Renal cortex interstitium (tissue), 11 donors: ENCODE measurements around the gene CCDC170. TPM values are rescaled to one million over a fixed set of nuclear protein-coding genes. Genes with fewer than 3 reads are reported as not detected.
"Not testable (repeated sequence)": the region's sequence is repeated elsewhere in the genome, so short reads cannot be mapped to it uniquely, and the experiment has no call there.

Source experiments
- DNase-seq, 11 donors: peaks; one replicate each; pipeline ENCODE4 v3.0.0-alpha.2; 2013; ENCODE audit warnings: low read depth in 9 of 11, low spot score in 4 of 11; ENCODE audit errors: extremely low read depth in 1 of 11
- polyA plus RNA-seq, 3 donors: library from polyadenylated mRNA; unstranded; fragments of 120-200 nt; gene quantifications; one replicate each; pipeline ENCODE4 v1.2.1, GENCODE V29; 2013; ENCODE audit not compliant: insufficient read length in 3 of 3

Gene CCDC170
- polyA plus RNA-seq, 3 donors = 3.6 TPM

DNA sequence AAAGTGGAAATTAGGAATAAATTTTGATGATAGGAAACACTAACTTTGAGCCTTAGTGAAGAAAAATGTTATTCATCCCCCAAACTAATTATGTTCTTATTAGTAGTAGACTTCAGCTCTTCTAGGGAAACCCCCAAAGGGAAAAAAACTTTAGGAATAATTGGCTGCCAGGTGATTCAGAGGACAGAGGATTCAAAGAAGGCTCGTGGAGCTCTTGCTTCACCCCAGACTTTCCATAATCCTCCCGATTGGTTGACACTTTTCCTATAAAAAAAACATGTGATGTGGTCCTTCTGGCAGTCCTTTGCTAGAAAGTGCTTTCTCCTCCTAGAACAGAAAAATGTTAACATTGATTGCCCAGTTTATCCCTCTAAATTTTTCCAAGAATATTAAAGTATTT is 5.6 kb upstream of the CCDC170 start:
- no peak for DNase-seq

GRCh38 chr6:151490996-151491395 is 2.8 kb upstream of the CCDC170 start:
- DNase-seq = no peak

DNA sequence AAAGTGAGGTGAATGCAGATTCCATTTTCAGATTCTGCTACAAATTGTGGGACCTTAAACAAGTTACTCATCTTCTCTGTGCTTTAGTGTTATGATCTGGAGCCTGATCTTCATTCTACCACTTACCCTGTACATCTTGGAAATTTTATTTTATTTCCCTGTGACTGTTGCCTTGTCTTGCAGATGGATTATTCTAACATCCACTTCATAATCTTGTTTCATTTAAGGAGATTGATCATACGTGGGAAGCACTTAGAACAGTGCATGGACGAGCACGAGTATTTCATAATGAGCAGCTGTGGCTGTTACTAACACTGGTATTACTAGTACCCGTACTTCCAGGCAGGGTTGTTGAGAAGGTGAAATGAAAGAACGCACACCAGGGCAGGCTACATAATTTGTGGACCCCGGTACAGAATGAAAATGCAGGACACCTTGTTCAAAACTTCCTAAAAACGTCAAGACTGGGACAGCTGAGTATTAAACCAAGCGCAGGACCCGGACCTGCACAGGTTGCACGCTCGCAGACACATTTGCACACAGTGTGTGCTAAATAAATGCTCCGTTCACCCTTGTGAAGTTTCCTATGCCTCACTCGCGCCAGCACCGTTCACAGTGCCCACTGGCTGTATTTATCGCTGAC is 535 bp upstream of the CCDC170 start:
- no peak for DNase-seq

GRCh38 chr6:151494235-151494935 is 568 bp downstream of the CCDC170 start:
- DNase-seq = peak in 8 of 11 donors; percentile 33 to 65 (median 58)

GRCh38 chr6:151494936-151495320 is 1.1 kb downstream of the CCDC170 start:
- no peak for DNase-seq

DNA sequence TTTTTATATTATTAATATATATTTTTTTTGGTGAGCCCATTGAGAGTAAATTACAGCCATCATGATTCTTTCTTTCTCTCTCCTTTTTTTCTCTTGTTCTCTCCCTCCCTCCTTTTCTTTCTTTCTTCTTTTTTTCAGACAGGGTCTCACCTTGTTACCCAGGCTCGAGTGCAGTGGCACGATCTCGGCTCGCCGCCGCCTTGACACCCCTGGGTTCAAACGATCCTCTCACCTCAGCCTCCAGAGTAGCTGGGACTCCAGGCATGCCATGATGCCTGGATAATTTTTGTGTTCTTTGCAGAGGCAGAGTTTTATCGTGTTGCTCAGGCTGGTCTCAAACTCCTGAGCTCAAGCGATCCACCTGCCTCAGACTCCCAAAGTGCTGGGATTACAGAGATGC is 1.6 kb downstream of the CCDC170 start:
- DNase-seq = no peak

DNA sequence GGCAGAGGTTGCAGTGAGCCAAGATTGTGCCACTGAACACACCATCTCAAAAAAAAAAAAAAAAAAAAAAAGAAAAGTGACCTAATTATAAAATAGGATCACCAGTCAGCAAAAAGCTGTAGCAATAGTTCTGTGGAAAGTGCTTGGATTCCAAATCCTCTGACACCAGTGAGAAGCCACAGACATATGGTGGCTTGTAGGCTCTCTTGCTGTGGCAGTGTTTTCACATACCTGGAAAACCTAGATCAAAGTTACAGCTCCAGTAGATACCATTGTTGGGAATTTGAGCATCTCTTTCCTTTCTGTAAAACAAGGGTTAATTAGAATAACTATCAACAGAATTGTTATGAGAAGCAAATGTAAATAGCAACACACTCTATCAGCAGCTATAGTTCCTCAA is 4.1 kb downstream of the CCDC170 start:
- no peak for DNase-seq

DNA sequence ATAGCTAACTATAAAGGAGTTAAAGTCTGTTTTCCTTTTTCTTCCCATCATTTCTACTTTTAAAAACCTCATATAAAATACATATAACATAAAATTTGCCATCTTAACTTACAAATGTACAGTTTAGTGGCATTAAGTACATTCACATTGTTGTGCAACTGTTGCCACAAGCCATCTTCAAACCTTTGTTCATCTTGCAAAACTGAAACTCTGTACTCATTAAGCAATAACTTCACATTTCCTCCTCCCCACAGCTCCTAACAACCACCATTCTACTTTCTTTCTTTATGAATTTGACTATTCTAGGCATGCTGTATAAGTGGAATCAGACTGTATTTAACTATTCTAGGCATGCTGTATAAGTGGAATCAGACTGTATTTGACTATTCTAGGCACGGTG is 4.5 kb downstream of the CCDC170 start:
- DNase-seq = no peak

GRCh38 chr6:151499551-151499950 is 5.7 kb downstream of the CCDC170 start:
- no peak for DNase-seq

DNA sequence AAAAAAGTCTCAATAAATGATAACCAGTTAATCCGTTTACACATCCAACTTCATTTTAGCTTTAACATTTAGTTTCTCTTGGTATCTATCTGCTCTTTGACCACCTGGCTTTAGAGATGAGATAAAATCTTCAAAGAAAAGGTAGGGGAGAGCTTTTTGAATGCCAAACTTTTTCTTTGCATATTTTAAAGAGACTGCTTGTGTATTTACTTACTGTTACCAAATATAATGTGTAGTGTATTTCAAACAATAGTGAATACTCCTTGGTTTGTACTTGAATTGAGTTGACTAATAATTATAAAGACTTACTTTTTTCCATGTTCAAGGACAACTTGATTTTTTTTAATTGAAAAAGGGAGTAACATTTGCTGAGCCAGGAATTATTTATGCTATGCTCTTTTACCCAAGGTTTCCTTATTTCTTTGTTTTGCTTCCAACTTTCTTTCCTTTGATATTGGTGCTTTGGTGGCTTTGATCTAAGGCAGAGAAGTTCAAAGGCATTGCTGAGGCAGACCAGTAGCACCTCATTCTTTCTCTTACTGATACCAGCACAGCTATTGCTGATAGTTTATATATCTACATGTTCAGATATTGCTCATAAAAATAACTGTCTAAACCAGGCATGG is 7.8 kb downstream of the CCDC170 start:
- DNase-seq = no peak

GRCh38 chr6:151502499-151502898 is 8.7 kb downstream of the CCDC170 start:
- no peak for DNase-seq

DNA sequence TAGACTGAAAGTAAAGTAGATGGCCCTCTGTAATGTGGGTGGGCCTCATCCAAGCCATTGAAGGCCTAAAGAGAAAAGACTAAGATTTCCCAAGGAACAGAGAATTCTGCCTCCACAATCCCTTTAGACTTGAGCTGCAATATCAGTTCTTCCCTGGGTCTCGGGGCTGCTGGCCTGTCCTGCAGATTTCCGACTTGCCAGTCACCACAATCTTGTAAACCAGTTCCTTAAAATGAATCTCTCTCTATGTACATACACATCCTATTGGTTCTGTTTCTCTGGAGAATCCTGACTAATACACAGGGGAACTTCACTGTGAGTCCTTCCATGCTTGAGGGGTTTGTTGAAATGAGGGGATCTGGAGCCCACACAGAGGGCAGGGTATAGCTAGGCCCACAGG is 12.9 kb downstream of the CCDC170 start:
- DNase-seq = no peak

- no peak for DNase-seq
These were observed 15.2 kb downstream of the CCDC170 start for GRCh38 chr6:151509048-151509447.

- no peak for DNase-seq
These were observed 18.7 kb downstream of the CCDC170 start for GRCh38 chr6:151512481-151512880.

- DNase-seq = no peak
These were observed 20.3 kb downstream of the CCDC170 start for GRCh38 chr6:151514000-151514730.

GRCh38 chr6:151518992-151519391 is 25.2 kb downstream of the CCDC170 start:
- DNase-seq = not testable (repeated sequence)

DNA sequence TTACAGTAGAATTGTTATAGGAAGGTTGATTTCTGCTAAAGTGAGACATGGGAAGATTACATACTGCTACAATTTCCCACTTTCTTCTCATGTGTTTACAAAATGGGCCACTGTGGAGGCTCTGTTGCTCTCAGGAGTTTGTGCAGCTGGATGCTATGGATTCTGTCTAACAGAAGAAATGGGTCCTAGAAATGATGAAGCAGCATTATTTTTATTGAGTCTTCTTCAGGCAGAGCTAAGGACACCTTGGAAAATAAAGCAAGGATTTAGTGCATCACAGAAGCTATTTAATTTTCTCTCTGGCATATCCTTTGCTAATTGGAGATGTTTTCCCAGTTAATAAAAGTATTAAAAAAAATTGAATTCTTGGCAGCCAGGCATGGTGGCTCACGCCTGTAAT is 29.2 kb downstream of the CCDC170 start:
- no peak for DNase-seq

DNA sequence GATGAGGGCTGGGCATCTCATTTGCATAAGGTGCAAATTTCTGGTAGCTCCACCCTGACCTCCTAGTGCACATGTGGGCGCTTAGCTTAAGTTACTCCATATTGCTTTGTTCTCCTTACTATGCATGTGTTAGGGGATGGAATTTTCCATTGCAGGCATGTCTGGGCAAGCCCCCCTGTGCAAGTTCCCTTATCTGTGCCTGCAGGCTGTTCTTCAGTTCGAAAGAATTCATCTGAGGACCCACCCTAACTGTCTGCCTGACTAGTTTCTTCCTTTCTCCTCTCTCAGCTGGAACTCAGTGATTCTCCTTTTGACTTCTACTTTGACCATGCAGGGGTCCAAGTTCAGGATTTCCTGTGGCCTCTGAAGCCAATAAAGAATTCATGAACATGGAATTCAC is 30.2 kb downstream of the CCDC170 start:
- no peak for DNase-seq

DNA sequence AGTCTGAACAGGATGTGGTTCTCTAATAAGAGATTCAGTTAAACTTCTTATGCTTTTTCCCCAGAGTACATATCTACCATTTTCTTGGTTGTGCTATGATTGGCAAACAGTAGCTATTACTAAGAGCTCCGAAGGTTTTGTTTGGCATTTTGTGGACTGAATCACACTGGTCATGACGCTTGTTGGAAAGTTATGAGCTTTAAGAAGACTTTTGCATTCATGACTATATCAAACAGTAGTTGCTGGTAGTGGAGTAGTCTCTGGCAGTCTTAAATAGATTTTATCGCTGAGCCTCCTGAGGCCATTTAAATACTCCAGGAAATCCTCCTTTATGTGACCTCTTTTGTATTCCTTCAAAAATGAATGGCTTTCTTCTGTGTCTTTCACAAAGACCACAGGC is 40.8 kb downstream of the CCDC170 start:
- DNase-seq = no peak
